HCT116 (cell line): ENCODE results near the gene SRD5A3. TPM values are rescaled to one million over a fixed set of nuclear protein-coding genes. Genes with fewer than 3 reads are reported as not detected.

ENCODE experiments used
- ATAC-seq: fragments of 200-7000 bp; cut with Tn5 transposase; 2 replicates; pipeline ENCODE4 v1.9.1; 2020; ENCODE audit warnings: mild to moderate bottlenecking, moderate library complexity
- BruUV-seq: library from RNA; stranded (reverse); fragments of 400-500 nt; replicated peaks from 2 replicates; lab custom pipeline; 2021; lab: Mats Ljungman, UMichigan
- CTCF ChIA-PET: fragments of 300-600 bp; sonication (Branson Sonifier 250); formaldehyde crosslinking; loops from one replicate; lab custom pipeline; 2021; ENCODE audit warnings: antibody characterized with exemption; lab: Charles Lee
- POLR2A ChIA-PET: fragments of 300-600, 350-600 bp; sonication (Branson Sonifier 250); formaldehyde crosslinking; loops from one replicate; lab custom pipeline; 2021; ENCODE audit warnings: antibody characterized with exemption; lab: Charles Lee
- RAD21 ChIA-PET, 2 experiments: fragments of 300-600 bp; sonication (Branson Sonifier 250); formaldehyde crosslinking; loops; one replicate each; lab custom pipeline; 2023; ENCODE audit warnings: low total read pairs in 2 of 2; ENCODE audit not compliant: uncharacterized antibody in 2 of 2, unreplicated experiment in 2 of 2, low non-redundant PET in 1 of 2; lab: Charles Lee
- DNase-seq: peaks from one replicate; pipeline ENCODE4 v3.0.0-alpha.2; 2010; ENCODE audit warnings: low read depth, low spot score
- H2AFZ ChIP-seq: fragments of 200-600 bp; shearing (Covaris generic), sonication (generic); 2 replicates; pipeline ENCODE4 v1.6.1; 2017; ENCODE audit warnings: low read depth, mixed run types, mixed read lengths, antibody characterized with exemption, low read length; ENCODE audit not compliant: poor library complexity, severe bottlenecking
- H3K27ac ChIP-seq: 2 replicates; pipeline ENCODE4 v1.5.1; 2012; ENCODE audit warnings: low read depth, low read length
- H3K27me3 ChIP-seq: fragments of 200-600 bp; sonication (generic); 2 replicates; pipeline ENCODE4 v1.6.1; 2016; ENCODE audit warnings: mixed run types, low read length, mixed read lengths; ENCODE audit not compliant: insufficient read depth
- H3K36me3 ChIP-seq, 2 experiments: fragments of 200-500 bp in 1 of 2; fragments of 200-600 bp in 1 of 2; sonication (Bioruptor generic) in 1 of 2; sonication (generic) in 1 of 2; 2 replicates each; pipeline versions ENCODE4 v1.5.1 to v1.6.1; 2014 to 2016; ENCODE audit warnings: low read length in 2 of 2, inconsistent platforms in 1 of 2, mixed read lengths in 1 of 2, mixed run types in 1 of 2; ENCODE audit not compliant: insufficient read depth in 2 of 2, control insufficient read depth in 1 of 2
- H3K4me1 ChIP-seq, 2 experiments: fragments of 200-600 bp in 1 of 2; sonication (generic) in 1 of 2; 2 replicates each; pipeline versions ENCODE4 v1.5.1 to v1.6.1; 2012 to 2017; ENCODE audit warnings: low read length in 2 of 2, inconsistent platforms in 1 of 2, mild to moderate bottlenecking in 1 of 2, mixed read lengths in 1 of 2, mixed run types in 1 of 2, moderate library complexity in 1 of 2; ENCODE audit not compliant: insufficient read depth in 2 of 2, control insufficient read depth in 1 of 2
- H3K4me2 ChIP-seq: fragments of 200-600 bp; sonication (generic); 2 replicates; pipeline ENCODE4 v1.6.1; 2017; ENCODE audit warnings: mixed run types, low read length, mixed read lengths
- H3K4me3 ChIP-seq, 2 experiments: fragments of 200-600 bp in 1 of 2; sonication (generic) in 1 of 2; replicated peaks in 1 of 2; 2 replicates each; pipeline ENCODE4 v1.5.1; 2011 to 2016; ENCODE audit warnings: low read length in 2 of 2, control low read depth in 1 of 2, low read depth in 1 of 2, mild to moderate bottlenecking in 1 of 2, mixed read lengths in 1 of 2, mixed run types in 1 of 2
- H3K79me2 ChIP-seq: fragments of 200-600 bp; sonication (generic); 2 replicates; pipeline ENCODE4 v1.6.1; 2017; ENCODE audit warnings: mild to moderate bottlenecking, mixed run types, low read length, moderate library complexity, mixed read lengths; ENCODE audit not compliant: insufficient read depth
- H3K9ac ChIP-seq: fragments of 200-600 bp; sonication (generic); 2 replicates; pipeline ENCODE4 v1.6.1; 2016; ENCODE audit warnings: low read length, mixed read lengths
- H3K9me2 ChIP-seq: fragments of 200-600 bp; sonication (generic), shearing (Covaris generic); 2 replicates; pipeline ENCODE4 v1.6.1; 2017; ENCODE audit warnings: mixed run types, mild to moderate bottlenecking, moderate library complexity; ENCODE audit not compliant: insufficient read depth
- H3K9me3 ChIP-seq, 2 experiments: fragments of 200-500 bp in 1 of 2; fragments of 200-600 bp in 1 of 2; sonication (Bioruptor generic) in 1 of 2; sonication (generic) in 1 of 2; 2 replicates each; pipeline ENCODE4 v1.6.1; 2014 to 2017; ENCODE audit warnings: low read length in 2 of 2, mixed read lengths in 2 of 2, inconsistent platforms in 1 of 2, low read depth in 1 of 2, mild to moderate bottlenecking in 1 of 2, mixed run types in 1 of 2, moderate library complexity in 1 of 2; ENCODE audit not compliant: control insufficient read depth in 1 of 2, insufficient read depth in 1 of 2
- H4K20me1 ChIP-seq: fragments of 200-600 bp; sonication (generic), shearing (Covaris generic); 2 replicates; pipeline ENCODE4 v1.6.1; 2017; ENCODE audit warnings: mixed run types, mild to moderate bottlenecking, moderate library complexity; ENCODE audit not compliant: insufficient read depth
- ATF3 ChIP-seq: IDR thresholded peaks from 2 replicates; pipeline ENCODE4 v1.6.1; 2012
- CBX3 ChIP-seq: IDR thresholded peaks from 2 replicates; pipeline ENCODE4 v1.6.1; 2012; ENCODE audit warnings: low read depth
- CTCF ChIP-seq, 3 experiments: fragments of 200-600 bp in 1 of 3; sonication (generic) in 1 of 3; IDR thresholded peaks in 2 of 3; conservative IDR thresholded peaks in 1 of 3; 2 replicates each; pipeline ENCODE4 v1.5.1; 2012 to 2017; ENCODE audit warnings: low read depth in 2 of 3, low read length in 2 of 3, antibody characterized with exemption in 1 of 3, borderline replicate concordance in 1 of 3, control low read depth in 1 of 3, mild to moderate bottlenecking in 1 of 3, mixed read lengths in 1 of 3, mixed run types in 1 of 3, moderate library complexity in 1 of 3; ENCODE audit not compliant: insufficient read depth in 1 of 3
- ELF1 ChIP-seq: IDR thresholded peaks from 2 replicates; pipeline ENCODE4 v1.6.1; 2012; ENCODE audit warnings: low read depth, borderline replicate concordance
- EZH2phosphoT487 ChIP-seq: fragments of 200-600 bp; IDR thresholded peaks from 2 replicates; pipeline ENCODE4 v1.6.1; 2018; ENCODE audit warnings: antibody characterized with exemption, borderline replicate concordance
- FOSL1 ChIP-seq: IDR thresholded peaks from 2 replicates; pipeline ENCODE4 v1.6.1; 2012; ENCODE audit warnings: low read depth
- JUND ChIP-seq: IDR thresholded peaks from 2 replicates; pipeline ENCODE4 v1.6.1; 2012
- POLR2A ChIP-seq: IDR thresholded peaks from 2 replicates; pipeline ENCODE4 v1.7.0; 2011; ENCODE audit warnings: borderline replicate concordance; ENCODE audit not compliant: insufficient read depth, insufficient read length; ENCODE audit errors: extremely low read depth
- REST ChIP-seq: IDR thresholded peaks from 2 replicates; pipeline ENCODE4 v1.6.1; 2012; ENCODE audit warnings: low read depth
- SIN3A ChIP-seq: IDR thresholded peaks from 2 replicates; pipeline ENCODE4 v1.6.1; 2012; ENCODE audit warnings: low read depth
- SP1 ChIP-seq: IDR thresholded peaks from 2 replicates; pipeline ENCODE4 v1.6.1; 2012; ENCODE audit warnings: low read depth
- SRF ChIP-seq: IDR thresholded peaks from 2 replicates; pipeline ENCODE4 v1.6.1; 2012; ENCODE audit warnings: low read depth
- TCF7L2 ChIP-seq: IDR thresholded peaks from 2 replicates; pipeline ENCODE4 v1.7.0; 2011; ENCODE audit warnings: borderline replicate concordance, inconsistent platforms; ENCODE audit not compliant: insufficient read depth, insufficient read length; ENCODE audit errors: extremely low read depth
- intact Hi-C: fragments of 100-400 bp; cut with micrococcal nuclease; formaldehyde crosslinking; loops from 2 replicates; pipeline ENCODE4 v1.10.0; 2022
- total RNA-seq: library from RNA; stranded (reverse); gene quantifications from one replicate; pipeline ENCODE4 v1.2.1, GENCODE V29; 2021; ENCODE audit not compliant: unreplicated experiment

The SRD5A3 gene
- total RNA-seq, 1 experiment from 2014 or later = 19.9 TPM

- TF ChIP-seq TCF7L2 = no peak
- TF ChIP-seq EZH2phosphoT487 = no peak
- TF ChIP-seq SRF = no peak
- TF ChIP-seq ATF3 = no peak
- no peak for TF ChIP-seq REST
- no peak for TF ChIP-seq ELF1
- TF ChIP-seq CTCF (IDR thresholded peaks at IDR 0.05 in 2 of 3, conservative IDR thresholded peaks at IDR 0.05 in 1 of 3; ENCODE audit: borderline replicate concordance in 1 of 3, insufficient read depth in 1 of 3, low read depth in 2 of 3, low read length in 2 of 3) = no peak
- no peak for TF ChIP-seq POLR2A
- no peak for TF ChIP-seq JUND
- no peak for TF ChIP-seq FOSL1
- TF ChIP-seq SIN3A = no peak
- no peak for TF ChIP-seq CBX3
- TF ChIP-seq SP1 = no peak
- no peak for DNase-seq
- peaks cover 24 to 28% of the 10 kb centered on the region in 2 experiments; a peak in 3 of 4 replicates for H3K36me3 ChIP-seq
- no peak overlapping the region for H2AFZ ChIP-seq
- no peak overlapping the region for H3K9ac ChIP-seq
- CTCF ChIA-PET = no interaction called here
- H3K4me2 ChIP-seq = no peak overlapping the region
- peaks cover 17% of the 10 kb centered on the region; the same call in 1 of the 2 replicates for H4K20me1 ChIP-seq
- POLR2A ChIA-PET = no interaction called here
- H3K27ac ChIP-seq = no peak overlapping the region
- intact Hi-C loops = no loop called here
- H3K4me3 ChIP-seq = no peak overlapping the region
- no peaks in the 10 kb centered on the region for H3K9me2 ChIP-seq
- RAD21 ChIA-PET = no interaction called here
- no peaks in the 10 kb centered on the region for H3K4me1 ChIP-seq
- H3K27me3 ChIP-seq = no peaks in the 10 kb centered on the region
- no peaks in the 10 kb centered on the region for H3K9me3 ChIP-seq
- ATAC-seq = no peak
- BruUV-seq = no TSS peak
- peaks cover 99% of the 10 kb centered on the region for H3K79me2 ChIP-seq
Observed at GRCh38 chr4:55407764-55408163, 61.7 kb downstream of the SRD5A3 start.
